ENCODE results near the gene PPP1R9B. TPM values are rescaled to one million over a fixed set of nuclear protein-coding genes. Genes with fewer than 3 reads are reported as not detected.

The PPP1R9B gene
- total RNA-seq, 1 donor from 2014 or later = 51.5 TPM

GRCh38 chr17:50192144-50192617 is 41.7 kb upstream of the PPP1R9B start:
- Mint-ChIP-seq H3K27ac (no peak overlapping the region), H3K36me3 (no peaks in the 10 kb centered on the region)

GRCh38 chr17:50191359-50192143 is 41.1 kb upstream of the PPP1R9B start:
- Mint-ChIP-seq H3K36me3 (no peaks in the 10 kb centered on the region), H3K4me3 (no peak overlapping the region)
- DNase-seq (ENCODE audit: extremely low spot score, unreplicated experiment) = no peak

More at GRCh38 chr17:50192144-50192617, 41.7 kb upstream of the PPP1R9B start:
- H3K9me3 Mint-ChIP-seq = no peaks in the 10 kb centered on the region
- no peaks in the 10 kb centered on the region for H3K4me1 Mint-ChIP-seq (ENCODE audit: unreplicated experiment)
- TF ChIP-seq, protein P1, sequence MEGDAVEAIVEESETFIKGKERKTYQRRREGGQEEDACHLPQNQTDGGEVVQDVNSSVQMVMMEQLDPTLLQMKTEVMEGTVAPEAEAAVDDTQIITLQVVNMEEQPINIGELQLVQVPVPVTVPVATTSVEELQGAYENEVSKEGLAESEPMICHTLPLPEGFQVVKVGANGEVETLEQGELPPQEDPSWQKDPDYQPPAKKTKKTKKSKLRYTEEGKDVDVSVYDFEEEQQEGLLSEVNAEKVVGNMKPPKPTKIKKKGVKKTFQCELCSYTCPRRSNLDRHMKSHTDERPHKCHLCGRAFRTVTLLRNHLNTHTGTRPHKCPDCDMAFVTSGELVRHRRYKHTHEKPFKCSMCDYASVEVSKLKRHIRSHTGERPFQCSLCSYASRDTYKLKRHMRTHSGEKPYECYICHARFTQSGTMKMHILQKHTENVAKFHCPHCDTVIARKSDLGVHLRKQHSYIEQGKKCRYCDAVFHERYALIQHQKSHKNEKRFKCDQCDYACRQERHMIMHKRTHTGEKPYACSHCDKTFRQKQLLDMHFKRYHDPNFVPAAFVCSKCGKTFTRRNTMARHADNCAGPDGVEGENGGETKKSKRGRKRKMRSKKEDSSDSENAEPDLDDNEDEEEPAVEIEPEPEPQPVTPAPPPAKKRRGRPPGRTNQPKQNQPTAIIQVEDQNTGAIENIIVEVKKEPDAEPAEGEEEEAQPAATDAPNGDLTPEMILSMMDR (conservative IDR thresholded peaks at IDR 0.05) = no peak
- H3K27me3 Mint-ChIP-seq = no peaks in the 10 kb centered on the region
- no peak overlapping the region for H3K4me3 Mint-ChIP-seq
- no peak for DNase-seq (ENCODE audit: extremely low spot score, unreplicated experiment)

DNA sequence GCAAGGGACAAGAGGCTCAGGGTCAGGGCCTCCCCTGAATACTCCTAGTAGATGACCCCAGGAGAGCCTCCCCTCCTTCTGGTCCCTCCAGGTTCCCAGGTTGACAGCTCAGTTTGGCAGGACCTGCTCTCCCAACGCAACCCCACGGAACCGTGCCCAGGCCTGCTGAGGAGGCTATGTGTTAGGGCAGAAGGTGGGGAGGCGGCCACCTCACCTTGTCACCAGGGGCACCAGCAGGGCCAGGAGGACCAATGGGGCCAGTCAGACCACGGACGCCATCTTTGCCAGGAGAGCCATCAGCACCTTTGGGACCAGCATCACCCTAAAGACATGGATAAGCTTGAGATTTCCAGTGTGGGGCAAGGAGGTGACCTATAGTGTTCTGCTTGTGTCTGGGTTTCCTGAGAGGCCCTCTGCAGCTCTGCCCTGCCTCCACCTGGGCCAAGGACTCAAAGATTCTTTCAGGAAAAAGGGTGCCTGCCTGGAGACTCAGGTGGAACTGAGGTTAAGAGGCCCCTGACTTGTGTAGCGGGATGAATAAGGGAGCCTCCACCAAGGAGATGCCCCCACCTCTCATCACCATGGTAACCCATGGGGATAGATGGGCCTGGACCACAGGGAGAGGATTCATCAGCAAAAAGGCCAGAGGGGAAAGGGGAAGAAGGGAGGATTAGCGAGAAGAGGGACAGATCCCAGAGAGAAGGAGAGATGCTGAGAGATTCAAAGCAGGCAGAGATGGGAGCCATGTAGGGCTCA is 40.3 kb upstream of the PPP1R9B start:
- TF ChIP-seq, protein P1 (conservative IDR thresholded peaks at IDR 0.05) = no peak
- DNase-seq (ENCODE audit: extremely low spot score, unreplicated experiment) = no peak
- Mint-ChIP-seq H3K27me3 (no peaks in the 10 kb centered on the region), H3K4me3 (no peak overlapping the region), H3K9me3 (no peaks in the 10 kb centered on the region), H3K27ac (no peak overlapping the region), H3K36me3 (no peaks in the 10 kb centered on the region), H3K4me1 (ENCODE audit: unreplicated experiment) (no peaks in the 10 kb centered on the region)

More at GRCh38 chr17:50191359-50192143, 41.1 kb upstream of the PPP1R9B start:
- TF ChIP-seq, protein P1 (conservative IDR thresholded peaks at IDR 0.05) = no peak
- H3K27me3 Mint-ChIP-seq = no peaks in the 10 kb centered on the region
- H3K27ac Mint-ChIP-seq = no peak overlapping the region
- H3K4me1 Mint-ChIP-seq (ENCODE audit: unreplicated experiment) = no peaks in the 10 kb centered on the region
- no peaks in the 10 kb centered on the region for H3K9me3 Mint-ChIP-seq

DNA sequence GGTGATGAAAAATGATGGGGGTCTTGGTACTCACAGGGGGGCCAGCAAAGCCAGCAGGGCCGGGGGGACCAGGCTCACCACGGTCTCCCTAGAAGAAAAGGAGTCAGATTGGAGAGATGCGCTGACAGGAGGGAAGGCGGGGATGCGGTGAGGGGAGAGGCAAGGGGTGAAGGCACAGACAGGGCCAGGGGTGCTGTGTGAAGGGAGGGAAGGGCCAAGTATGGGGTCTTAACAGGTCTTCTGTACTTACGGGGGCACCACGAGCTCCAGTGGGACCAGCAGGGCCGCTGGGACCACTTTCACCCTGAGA is 39.8 kb upstream of the PPP1R9B start:
- TF ChIP-seq, protein P1 (conservative IDR thresholded peaks at IDR 0.05) = no peak
- H3K36me3 Mint-ChIP-seq = no peaks in the 10 kb centered on the region
- no peaks in the 10 kb centered on the region for H3K9me3 Mint-ChIP-seq
- no peak overlapping the region for H3K4me3 Mint-ChIP-seq
- H3K27ac Mint-ChIP-seq = no peak overlapping the region
- H3K27me3 Mint-ChIP-seq = no peaks in the 10 kb centered on the region
- no peak for DNase-seq (ENCODE audit: extremely low spot score, unreplicated experiment)
- no peaks in the 10 kb centered on the region for H3K4me1 Mint-ChIP-seq (ENCODE audit: unreplicated experiment)

- no peak overlapping the region for H3K4me3 Mint-ChIP-seq
- H3K27ac Mint-ChIP-seq = no peak overlapping the region
- no peaks in the 10 kb centered on the region for H3K9me3 Mint-ChIP-seq
- H3K4me1 Mint-ChIP-seq (ENCODE audit: unreplicated experiment) = no peaks in the 10 kb centered on the region
- no peak for DNase-seq (ENCODE audit: extremely low spot score, unreplicated experiment)
- no peaks in the 10 kb centered on the region for H3K36me3 Mint-ChIP-seq
- no peaks in the 10 kb centered on the region for H3K27me3 Mint-ChIP-seq
- TF ChIP-seq, protein P1 (conservative IDR thresholded peaks at IDR 0.05) = no peak
Observed at GRCh38 chr17:50189550-50190292, 39.2 kb upstream of the PPP1R9B start.

Measured in type B pancreatic cell (in vitro differentiated cells).